OCI-M2 (cell line): ENCODE results near the gene CHKA.

Source experiments
- DNase-seq: peaks from one replicate; lab custom pipeline; 2025; ENCODE audit not compliant: unreplicated experiment; lab: John Stamatoyannopoulos, UW

The CHKA gene

DNA sequence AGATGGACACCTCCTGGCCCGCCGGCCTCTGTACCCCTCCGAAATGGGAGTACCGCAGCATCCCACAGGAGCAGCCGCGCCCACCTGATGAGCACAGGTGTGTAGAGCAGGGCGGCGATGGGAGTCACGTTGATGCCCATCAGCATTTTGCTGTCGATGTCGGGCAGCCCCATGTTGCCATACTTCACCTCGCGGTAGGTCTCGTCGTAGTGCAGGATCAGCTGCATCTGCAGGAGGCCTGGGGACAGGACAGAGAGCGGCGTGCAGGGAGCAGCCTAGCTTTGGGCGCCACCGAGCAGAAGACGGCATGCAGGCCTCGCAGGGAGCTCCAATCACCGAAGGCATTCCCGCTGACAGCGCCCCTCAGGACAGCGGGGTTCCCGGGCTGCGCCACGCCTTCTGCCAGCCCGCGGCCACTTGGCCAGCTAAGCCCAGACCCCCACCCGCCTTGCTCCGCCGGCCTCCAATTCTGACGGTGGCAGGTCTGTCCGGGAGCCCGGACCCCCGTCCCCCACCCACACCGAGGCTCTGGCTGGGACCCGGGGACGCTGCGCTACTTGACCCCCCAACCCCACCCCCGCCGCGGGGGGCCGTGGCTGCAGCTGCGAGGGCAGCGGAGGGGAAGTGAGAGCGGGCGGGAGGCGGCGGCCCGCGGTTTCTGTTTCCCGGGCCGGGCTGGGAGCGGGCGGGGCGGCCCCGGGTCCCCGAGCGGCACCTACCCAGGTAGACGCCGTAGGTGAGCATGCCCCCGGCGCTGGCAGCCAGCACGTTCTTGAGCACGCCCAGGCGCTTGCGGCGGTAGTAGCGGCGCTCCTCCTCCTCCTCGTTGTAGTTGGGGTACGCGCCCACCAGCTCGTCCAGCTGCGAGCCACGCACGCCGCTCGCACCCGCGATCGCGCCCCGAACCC is 118.0 kb downstream of the CHKA start:
- no peak for DNase-seq
